Fibroblast of peridontal ligament (primary cell): Measurements from ENCODE around the gene BATF3.
"Not testable (repeated sequence)": the region's sequence is repeated elsewhere in the genome, so short reads cannot be mapped to it uniquely, and the experiment has no call there.

ENCODE experiments used
- DNase-seq: peaks from one replicate; pipeline ENCODE4 v3.0.0-alpha.2; 2010; ENCODE audit errors: extremely low read depth

BATF3 gene

GRCh38 chr1:212664409-212665199, 35.0 kb downstream of the BATF3 start:
- no peak for DNase-seq

- DNase-seq, result not testable (repeated sequence)
Measured at GRCh38 chr1:212658250-212658649, 41.4 kb downstream of the BATF3 start.

GRCh38 chr1:212656730-212657129, 42.9 kb downstream of the BATF3 start:
- DNase-seq, result no peak

- DNase-seq, result no peak
Measured at GRCh38 chr1:212655668-212656440, 43.8 kb downstream of the BATF3 start.

- no peak for DNase-seq
Measured at GRCh38 chr1:212652609-212653008, 47.0 kb downstream of the BATF3 start.

GRCh38 chr1:212651977-212652376, 47.7 kb downstream of the BATF3 start:
- no peak for DNase-seq

- peak; percentile 88 for DNase-seq
Measured at GRCh38 chr1:212651521-212651920, 48.1 kb downstream of the BATF3 start.

GRCh38 chr1:212650228-212650627, 49.4 kb downstream of the BATF3 start:
- DNase-seq, result peak; percentile 52

- DNase-seq, result peak; percentile 95
Measured at GRCh38 chr1:212649020-212649419, 50.6 kb downstream of the BATF3 start.

- no peak for DNase-seq
Measured at GRCh38 chr1:212648431-212648830, 51.2 kb downstream of the BATF3 start.

- DNase-seq, result no peak
Measured at GRCh38 chr1:212647004-212647403, 52.6 kb downstream of the BATF3 start.

GRCh38 chr1:212646588-212646987, 53.1 kb downstream of the BATF3 start:
- no peak for DNase-seq

- DNase-seq, result peak; percentile 57
Measured at GRCh38 chr1:212645546-212646543, 53.8 kb downstream of the BATF3 start.

GRCh38 chr1:212644866-212645545, 54.6 kb downstream of the BATF3 start:
- no peak for DNase-seq

- DNase-seq, result no peak
Measured at GRCh38 chr1:212643877-212644276, 55.8 kb downstream of the BATF3 start.

GRCh38 chr1:212641956-212642355, 57.7 kb downstream of the BATF3 start:
- DNase-seq, result peak; percentile 68

- DNase-seq, result no peak
Measured at GRCh38 chr1:212640223-212640878, 59.3 kb downstream of the BATF3 start.

- not testable (repeated sequence) for DNase-seq
Measured at GRCh38 chr1:212639524-212639923, 60.1 kb downstream of the BATF3 start.

- peak; percentile 96 for DNase-seq
Measured at GRCh38 chr1:212638492-212639151, 61.0 kb downstream of the BATF3 start.

GRCh38 chr1:212637902-212638301, 61.7 kb downstream of the BATF3 start:
- peak; percentile 76 for DNase-seq
